ENCODE data around the gene HEPHL1.
A peak's percentile ranks its signal among the peaks of the same experiment; 100 is the strongest.
"Not testable (repeated sequence)": the region's sequence is repeated elsewhere in the genome, so short reads cannot be mapped to it uniquely, and the experiment has no call there.

HEPHL1 gene

GRCh38 chr11:94111660-94112059 is 90.5 kb downstream of the HEPHL1 start:
- no peak overlapping the region for H3K4me3 ChIP-seq (ENCODE audit: low read length)
- peak; percentile 42 for DNase-seq (ENCODE audit: low read depth)
- TF ChIP-seq, protein P1, sequence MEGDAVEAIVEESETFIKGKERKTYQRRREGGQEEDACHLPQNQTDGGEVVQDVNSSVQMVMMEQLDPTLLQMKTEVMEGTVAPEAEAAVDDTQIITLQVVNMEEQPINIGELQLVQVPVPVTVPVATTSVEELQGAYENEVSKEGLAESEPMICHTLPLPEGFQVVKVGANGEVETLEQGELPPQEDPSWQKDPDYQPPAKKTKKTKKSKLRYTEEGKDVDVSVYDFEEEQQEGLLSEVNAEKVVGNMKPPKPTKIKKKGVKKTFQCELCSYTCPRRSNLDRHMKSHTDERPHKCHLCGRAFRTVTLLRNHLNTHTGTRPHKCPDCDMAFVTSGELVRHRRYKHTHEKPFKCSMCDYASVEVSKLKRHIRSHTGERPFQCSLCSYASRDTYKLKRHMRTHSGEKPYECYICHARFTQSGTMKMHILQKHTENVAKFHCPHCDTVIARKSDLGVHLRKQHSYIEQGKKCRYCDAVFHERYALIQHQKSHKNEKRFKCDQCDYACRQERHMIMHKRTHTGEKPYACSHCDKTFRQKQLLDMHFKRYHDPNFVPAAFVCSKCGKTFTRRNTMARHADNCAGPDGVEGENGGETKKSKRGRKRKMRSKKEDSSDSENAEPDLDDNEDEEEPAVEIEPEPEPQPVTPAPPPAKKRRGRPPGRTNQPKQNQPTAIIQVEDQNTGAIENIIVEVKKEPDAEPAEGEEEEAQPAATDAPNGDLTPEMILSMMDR (IDR thresholded peaks at IDR 0.05; ENCODE audit: insufficient read depth, low read depth, low read length, missing control alignments), result no peak

DNA sequence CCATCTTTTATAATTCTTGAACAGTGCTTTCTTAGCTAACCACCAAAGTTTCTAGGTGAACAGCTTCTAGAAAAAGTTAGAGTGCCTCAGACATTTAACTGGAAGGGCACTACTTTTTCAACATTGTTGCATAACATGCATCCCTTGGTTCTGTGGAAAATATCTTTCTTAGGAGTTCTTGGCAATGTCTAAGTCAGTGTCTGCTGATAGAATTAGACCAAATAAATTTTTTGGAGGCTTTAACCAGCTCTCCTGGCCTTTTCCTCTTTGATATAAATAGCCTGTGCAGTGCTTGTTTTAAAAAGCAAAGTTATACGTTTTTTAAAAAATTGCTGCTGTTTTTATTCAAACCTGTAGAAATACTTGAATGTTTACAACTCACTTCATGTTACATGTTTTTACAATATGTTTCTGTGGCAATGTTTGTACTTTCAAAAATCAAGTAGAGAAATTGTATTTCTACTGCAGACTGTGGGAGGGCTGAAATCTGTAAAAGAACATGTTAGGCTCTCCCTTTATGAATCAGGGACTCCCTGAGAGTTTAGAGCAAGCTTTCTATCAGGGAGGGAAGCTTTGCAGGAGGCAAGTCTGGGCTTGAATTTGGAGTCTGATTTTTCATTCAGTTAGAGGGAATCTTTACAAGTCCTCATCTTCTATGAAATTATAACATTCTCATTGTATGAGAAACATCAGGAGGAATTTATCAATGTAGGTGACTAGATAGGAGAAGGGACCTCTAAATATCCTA is 91.2 kb downstream of the HEPHL1 start:
- TF ChIP-seq, protein P1 (IDR thresholded peaks at IDR 0.05; ENCODE audit: insufficient read depth, low read depth, low read length, missing control alignments), result no peak
- DNase-seq (ENCODE audit: low read depth), result peak; percentile 82
- H3K4me3 ChIP-seq (ENCODE audit: low read length), result no peak overlapping the region

GRCh38 chr11:94117197-94117574 is 96.0 kb downstream of the HEPHL1 start:
- H3K4me3 ChIP-seq (ENCODE audit: low read length), result no peak overlapping the region
- TF ChIP-seq, protein P1 (IDR thresholded peaks at IDR 0.05; ENCODE audit: insufficient read depth, low read depth, low read length, missing control alignments), result no peak
- no peak for DNase-seq (ENCODE audit: low read depth)

- no peak overlapping the region for H3K4me3 ChIP-seq (ENCODE audit: low read length)
- DNase-seq (ENCODE audit: low read depth), result peak; percentile 61
- TF ChIP-seq, protein P1 (IDR thresholded peaks at IDR 0.05; ENCODE audit: insufficient read depth, low read depth, low read length, missing control alignments), result no peak
Measured at GRCh38 chr11:94117871-94118270, 96.7 kb downstream of the HEPHL1 start.

- not testable (repeated sequence) for H3K4me3 ChIP-seq (ENCODE audit: low read length); DNase-seq (ENCODE audit: low read depth)
Measured at GRCh38 chr11:94119676-94120075, 98.5 kb downstream of the HEPHL1 start.

GRCh38 chr11:94120516-94120915 is 99.4 kb downstream of the HEPHL1 start:
- not testable (repeated sequence) for H3K4me3 ChIP-seq (ENCODE audit: low read length); DNase-seq (ENCODE audit: low read depth)

- no peak overlapping the region for H3K4me3 ChIP-seq (ENCODE audit: low read length)
- DNase-seq (ENCODE audit: low read depth), result peak; percentile 58
- TF ChIP-seq, protein P1 (IDR thresholded peaks at IDR 0.05; ENCODE audit: insufficient read depth, low read depth, low read length, missing control alignments), result no peak
Measured at GRCh38 chr11:94120946-94121345, 99.8 kb downstream of the HEPHL1 start.

DNA sequence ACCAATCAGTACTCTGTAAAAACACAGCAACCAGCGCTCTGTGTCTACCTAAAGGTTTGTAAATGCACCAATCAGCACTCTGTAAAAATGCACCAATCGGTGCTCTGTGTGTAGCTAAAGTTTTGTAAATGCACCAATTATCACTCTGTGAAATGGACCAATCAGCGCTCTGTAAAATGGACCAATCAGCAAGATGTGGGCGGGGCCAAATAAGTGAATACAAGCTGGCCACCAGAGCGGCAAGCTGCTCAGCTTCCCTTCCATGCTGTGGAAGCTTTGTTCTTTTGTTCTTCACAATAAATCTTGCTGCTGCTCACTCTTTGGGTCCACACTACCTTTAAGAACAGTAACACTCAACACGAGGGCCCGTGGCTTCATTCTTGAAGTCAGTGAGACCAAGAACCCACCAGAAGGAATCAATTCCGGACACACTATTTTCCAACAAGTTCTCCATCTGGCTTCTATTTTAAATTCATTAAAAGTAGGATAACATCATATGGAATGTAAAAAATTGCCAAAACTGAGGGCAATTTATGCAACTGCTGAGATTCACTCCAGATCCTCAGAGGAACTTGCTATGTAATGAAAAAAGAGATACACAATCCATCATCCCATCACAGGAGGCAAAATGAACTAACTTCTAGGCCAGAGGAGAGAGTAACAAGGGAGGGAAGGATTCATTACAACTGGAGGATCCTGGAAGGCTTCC is 104.4 kb downstream of the HEPHL1 start:
- no peak overlapping the region for H3K4me3 ChIP-seq (ENCODE audit: low read length)
- TF ChIP-seq, protein P1 (IDR thresholded peaks at IDR 0.05; ENCODE audit: insufficient read depth, low read depth, low read length, missing control alignments), result no peak
- DNase-seq (ENCODE audit: low read depth), result no peak

Measured in epithelial cell of esophagus (primary cell).